NT2/D1 (cell line): Measurements from ENCODE around the gene GRAPL.
"Not testable (repeated sequence)": the region's sequence is repeated elsewhere in the genome, so short reads cannot be mapped to it uniquely, and the experiment has no call there.

ENCODE experiments used
- SUZ12 ChIP-seq: IDR thresholded peaks from 2 replicates; pipeline ENCODE4 v1.6.1; 2011; ENCODE audit not compliant: insufficient read length, insufficient read depth; ENCODE audit errors: extremely low read depth
- YY1 ChIP-seq: IDR thresholded peaks from 2 replicates; pipeline ENCODE4 v1.6.1; 2011; ENCODE audit not compliant: insufficient read length, insufficient read depth
- ZNF274 ChIP-seq: IDR thresholded peaks from 2 replicates; pipeline ENCODE4 v1.6.1; 2011; ENCODE audit warnings: mild to moderate bottlenecking, low read depth, low read length

DNA sequence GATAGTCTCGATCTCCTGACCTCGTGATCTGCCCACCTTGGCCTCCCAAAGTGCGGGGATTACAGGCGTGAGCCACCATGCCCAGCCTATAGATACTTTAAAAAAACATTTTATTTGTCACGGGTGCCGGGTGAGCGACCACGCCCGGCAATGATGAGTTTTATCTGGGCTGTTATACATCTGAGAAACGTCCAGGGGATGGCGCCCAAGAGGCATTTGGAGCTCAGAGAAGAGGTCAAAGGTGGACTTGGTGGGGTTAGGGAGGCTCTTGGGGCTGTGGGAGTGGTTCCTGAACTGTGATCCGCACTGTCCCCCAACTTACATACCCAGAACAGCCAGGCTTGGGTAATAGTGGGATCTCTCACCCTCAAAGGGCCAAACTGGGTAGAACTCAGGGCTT, 8.7 kb upstream of the GRAPL start:
- TF ChIP-seq YY1, ZNF274, SUZ12: not testable (repeated sequence)
